Breast epithelium (tissue), 3 donors: Measurements from ENCODE around the gene JAM2.

ENCODE experiments used
- CTCF ChIP-seq, 3 donors: fragments of 450-650 bp; IDR thresholded peaks; one replicate each; pipeline ENCODE4 v1.5.1; 2016 to 2017; ENCODE audit warnings: antibody characterized with exemption in 3 of 3, mild to moderate bottlenecking in 3 of 3, moderate library complexity in 3 of 3
- POLR2A ChIP-seq: fragments of 450-650 bp; IDR thresholded peaks from one replicate; pipeline ENCODE4 v1.6.1; 2016; ENCODE audit warnings: antibody characterized with exemption, mild to moderate bottlenecking, moderate library complexity

- TF ChIP-seq CTCF (IDR thresholded peaks at IDR 0.05) (no peak), POLR2A (no peak)
Measured at GRCh38 chr21:25742900-25743299, 103.8 kb downstream of the JAM2 start.
